GM21529 (cell line): ENCODE measurements around the gene PTPN2.
"Not testable (repeated sequence)": the region's sequence is repeated elsewhere in the genome, so short reads cannot be mapped to it uniquely, and the experiment has no call there.

Source experiments
- ATAC-seq: cut with Tn5 transposase; IDR thresholded peaks from one replicate; pipeline ENCODE4 v1.9.1; 2021; ENCODE audit not compliant: unreplicated experiment

Gene PTPN2

DNA sequence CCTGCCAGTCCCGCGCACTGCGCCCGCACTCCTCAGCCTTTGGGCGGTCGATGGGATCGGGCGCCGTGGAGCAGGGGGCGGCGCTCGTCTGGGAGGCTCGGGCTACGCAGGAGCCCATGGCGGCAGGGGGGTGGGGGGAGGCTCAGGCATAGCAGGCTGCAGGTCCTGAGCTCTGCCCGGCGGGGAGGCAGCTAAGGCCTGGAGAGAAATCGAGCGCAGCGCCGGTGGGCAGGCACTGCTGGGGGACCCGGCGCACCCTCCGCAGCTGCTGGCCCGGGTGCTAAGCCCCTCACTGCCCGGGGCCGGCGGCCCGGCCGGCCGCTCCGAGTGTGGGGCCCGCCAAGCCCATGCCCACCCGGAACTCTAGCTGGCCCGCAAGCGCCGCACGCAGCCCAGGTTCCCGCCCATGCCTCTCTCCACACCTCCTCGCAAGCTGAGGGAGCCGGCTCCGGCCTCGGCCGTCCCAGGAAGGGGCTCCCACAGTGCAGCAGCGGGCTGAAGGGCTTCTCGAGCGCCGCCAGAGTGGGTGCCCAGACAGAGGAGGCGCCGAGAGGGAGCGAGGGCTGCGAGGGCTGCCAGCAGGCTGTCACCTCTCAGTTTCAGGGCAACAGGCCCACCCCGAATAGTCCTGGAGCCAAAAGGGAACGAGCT, 107.1 kb downstream of the PTPN2 start:
- ATAC-seq, result no peak

DNA sequence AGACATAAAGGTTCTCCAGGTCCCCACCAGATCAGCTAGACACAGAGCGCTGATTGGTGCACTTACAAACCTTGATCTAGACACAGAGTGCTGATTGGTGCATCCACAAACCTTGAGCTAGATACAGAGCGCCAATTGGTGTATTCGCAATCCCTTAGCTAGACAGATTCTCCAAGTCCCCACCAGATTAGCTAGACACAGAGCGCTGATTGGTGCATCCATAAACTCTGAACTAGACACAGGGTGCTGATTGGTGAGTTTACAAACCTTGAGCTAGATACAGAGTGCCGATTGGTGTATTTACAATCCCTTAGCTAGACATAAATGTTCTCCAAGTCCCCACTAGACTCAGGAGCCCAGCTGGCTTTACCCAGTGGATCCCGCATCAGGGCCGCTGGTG, 107.6 kb downstream of the PTPN2 start:
- not testable (repeated sequence) for ATAC-seq

DNA sequence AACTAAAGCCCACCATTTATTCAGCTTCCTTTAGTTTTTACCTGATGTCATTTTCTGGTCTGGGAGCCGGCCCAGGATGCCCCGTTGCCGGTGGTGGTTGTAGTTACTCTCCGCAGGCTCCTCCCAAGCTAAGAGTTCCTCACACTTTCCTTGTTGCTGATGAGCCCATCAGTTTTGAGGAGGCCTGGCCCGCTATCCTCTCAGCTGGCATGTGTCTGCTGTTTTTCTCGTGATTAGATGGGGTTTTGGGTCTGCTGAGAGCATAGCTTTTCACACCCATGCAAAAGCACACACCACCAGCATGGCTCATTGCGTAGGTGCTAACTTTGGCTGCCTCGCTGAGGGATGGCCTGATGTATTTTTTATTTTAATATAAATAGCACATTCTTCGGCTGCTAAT, 109.1 kb downstream of the PTPN2 start:
- no peak for ATAC-seq

DNA sequence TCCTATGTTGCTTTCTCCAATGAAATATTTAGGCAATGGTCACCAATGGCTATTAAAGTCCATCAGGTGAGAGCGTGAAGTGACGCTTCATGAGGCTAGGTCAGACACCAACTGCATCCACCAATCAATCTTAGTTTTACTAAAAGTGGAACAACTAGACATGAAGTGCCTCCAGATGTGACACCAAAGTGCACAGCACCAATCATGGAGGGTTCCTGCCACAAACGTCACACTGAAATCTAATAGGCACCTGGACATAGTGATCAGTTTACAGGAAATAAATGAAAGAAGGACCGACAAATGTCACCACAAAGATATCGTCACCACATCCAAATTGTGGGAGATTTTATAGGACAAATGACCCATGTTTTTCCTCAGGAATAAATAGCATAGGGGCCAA, 110.7 kb downstream of the PTPN2 start:
- ATAC-seq, result no peak

DNA sequence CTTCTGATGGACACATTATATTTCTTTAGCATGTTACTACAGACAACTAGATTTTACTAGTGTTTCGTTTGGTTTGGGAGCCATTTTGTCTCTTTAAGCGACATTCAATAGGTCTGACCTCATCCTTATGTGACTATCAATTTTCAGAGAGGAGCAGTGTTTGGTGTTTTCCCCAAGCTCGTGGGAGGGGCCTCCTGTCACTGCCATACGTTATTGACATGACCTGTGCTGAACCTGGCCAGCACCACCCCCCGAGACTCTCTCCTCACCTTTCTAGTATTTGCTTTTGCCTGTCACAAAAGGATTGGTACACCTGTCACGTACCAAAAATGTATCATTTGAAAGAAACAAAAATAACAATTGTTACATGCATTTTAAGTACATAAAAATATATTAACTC, 111.9 kb downstream of the PTPN2 start:
- no peak for ATAC-seq

GRCh38 chr18:12770469-12771219, 113.4 kb downstream of the PTPN2 start:
- ATAC-seq, result no peak

- no peak for ATAC-seq
Observed at GRCh38 chr18:12769644-12770440, 114.2 kb downstream of the PTPN2 start.

- no peak for ATAC-seq
Observed at GRCh38 chr18:12769136-12769535, 114.9 kb downstream of the PTPN2 start.

- no peak for ATAC-seq
Observed at GRCh38 chr18:12768625-12769024, 115.4 kb downstream of the PTPN2 start.

- no peak for ATAC-seq
Observed at GRCh38 chr18:12767580-12768155, 116.4 kb downstream of the PTPN2 start.

DNA sequence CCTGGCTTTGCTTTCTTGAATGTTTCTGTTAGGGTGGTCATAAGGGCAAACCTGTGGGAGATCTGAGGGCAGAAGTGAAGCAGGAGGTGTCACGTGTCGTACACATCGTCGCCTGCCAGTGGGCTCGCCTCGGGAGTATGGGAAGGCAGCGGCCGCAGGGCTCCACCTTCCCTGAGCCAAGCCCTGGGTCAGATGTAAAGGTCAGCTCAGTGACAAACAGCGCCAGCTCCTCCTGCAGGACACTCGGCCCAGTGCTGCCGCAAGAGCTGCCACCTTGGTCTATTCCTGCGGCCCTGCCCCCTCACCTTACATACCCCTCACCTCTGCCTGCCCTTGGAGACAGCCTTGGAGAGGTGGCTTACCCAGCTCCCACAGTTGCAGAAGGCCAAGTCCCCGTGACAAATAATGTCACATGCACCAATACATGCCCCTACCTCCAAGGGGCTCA, 117.0 kb downstream of the PTPN2 start:
- ATAC-seq, result no peak

GRCh38 chr18:12765586-12765985, 118.5 kb downstream of the PTPN2 start:
- no peak for ATAC-seq

- no peak for ATAC-seq
Observed at GRCh38 chr18:12765126-12765525, 118.9 kb downstream of the PTPN2 start.

GRCh38 chr18:12758566-12758965, 125.5 kb downstream of the PTPN2 start:
- not testable (repeated sequence) for ATAC-seq

- ATAC-seq, result not testable (repeated sequence)
Observed at GRCh38 chr18:12756619-12757239, 127.3 kb downstream of the PTPN2 start.

DNA sequence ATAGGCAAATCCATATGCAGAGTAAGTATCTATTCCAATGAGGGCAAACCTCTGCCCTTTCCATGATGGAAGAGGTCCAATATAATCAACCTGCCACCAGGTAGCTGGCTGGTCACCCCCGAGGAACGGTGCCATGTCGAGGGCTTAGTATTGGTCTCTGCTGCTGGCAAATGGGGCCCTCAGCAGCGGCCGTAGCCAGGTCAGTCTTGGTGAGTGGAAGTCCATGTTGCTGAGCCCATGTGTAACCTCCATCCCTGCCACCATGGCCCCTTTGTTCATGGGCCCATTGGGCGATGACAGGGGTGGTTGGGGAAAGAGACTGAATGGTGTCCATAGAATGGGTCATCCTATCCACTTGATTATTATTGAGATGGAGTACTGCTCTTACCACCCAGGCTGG, 128.4 kb downstream of the PTPN2 start:
- ATAC-seq, result not testable (repeated sequence)

DNA sequence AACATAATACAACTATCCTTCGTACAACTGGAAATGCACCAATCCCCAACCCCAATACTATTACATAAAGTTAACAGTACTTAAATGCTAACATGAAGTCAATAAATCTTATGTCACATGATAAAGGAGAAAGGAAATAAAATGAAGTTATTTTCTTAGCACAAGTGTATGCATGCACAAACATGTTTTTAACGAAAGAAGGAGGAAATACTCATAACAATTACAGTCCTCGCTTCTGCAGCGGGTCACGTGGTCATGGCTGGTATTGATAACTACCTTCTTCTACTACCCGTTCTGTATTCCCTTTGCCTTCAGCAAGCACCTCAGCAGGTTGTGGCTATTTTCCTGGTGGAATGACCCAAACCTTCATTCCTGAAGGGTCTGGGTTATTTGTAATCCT, 129.5 kb downstream of the PTPN2 start:
- ATAC-seq, result no peak

- ATAC-seq, result no peak
Observed at GRCh38 chr18:12751891-12752290, 132.1 kb downstream of the PTPN2 start.

GRCh38 chr18:12751503-12751884, 132.5 kb downstream of the PTPN2 start:
- no peak for ATAC-seq

DNA sequence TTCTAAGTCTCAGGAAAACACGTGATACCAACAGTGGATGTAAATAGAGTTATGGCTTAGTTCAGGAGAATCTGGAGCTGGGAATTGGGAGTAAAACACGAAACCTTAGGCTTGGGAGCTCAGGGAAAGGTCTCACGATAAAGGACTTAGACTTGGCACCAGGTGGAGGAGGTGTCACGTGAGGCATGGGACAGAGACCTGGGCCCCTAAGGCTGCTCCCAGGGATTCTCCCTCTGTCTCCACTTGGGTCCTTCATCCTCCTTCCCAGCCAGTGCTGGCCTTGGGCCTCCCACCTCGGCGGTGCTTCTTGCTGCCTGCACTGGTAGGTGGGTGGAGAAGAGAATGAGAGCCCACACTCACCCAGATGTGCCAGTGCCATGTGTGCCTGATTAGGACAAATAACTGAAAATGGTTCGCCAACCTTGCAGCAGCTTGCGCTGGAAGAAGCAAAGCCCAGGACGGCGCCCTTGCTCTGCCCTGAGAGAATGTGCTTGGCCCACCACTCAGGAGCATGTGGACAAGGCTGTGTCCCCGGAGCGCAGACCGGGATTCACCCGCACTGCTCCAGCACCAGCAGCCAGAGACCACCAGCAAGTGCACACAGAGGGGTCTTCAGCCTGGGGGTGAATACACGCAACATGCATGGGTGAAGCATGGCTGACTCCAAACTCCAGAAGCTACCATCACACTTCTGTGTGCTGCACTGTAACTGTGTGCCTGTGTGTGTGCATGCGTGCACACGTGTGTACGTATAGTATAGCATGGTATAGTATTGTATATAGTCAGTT, 133.1 kb downstream of the PTPN2 start:
- ATAC-seq, result no peak
